Adrenal gland (tissue), 12 donors: ENCODE data around the gene MARK2. TPM values are rescaled to one million over a fixed set of nuclear protein-coding genes. Genes with fewer than 3 reads are reported as not detected.

Source experiments
- DNase-seq, 7 donors: peaks; one replicate each; pipeline ENCODE4 v3.0.0-alpha.2; 2019 to 2020
- H3K27ac ChIP-seq, 5 donors: fragments of 200-600 bp; sonication (generic) in 4 of 5; 1 replicate in 3 of 5; 2 replicates in 2 of 5; pipeline versions ENCODE4 v1.5.1 to v1.8.0; 2016 to 2020; ENCODE audit warnings: mild to moderate bottlenecking in 1 of 5
- H3K27me3 ChIP-seq: fragments of 200-600 bp; 2 replicates; pipeline ENCODE4 v1.8.0; 2021
- H3K36me3 ChIP-seq, 2 donors: fragments of 200-600 bp; replicated peaks in 1 of 2; 1 replicate in 1 of 2; 2 replicates in 1 of 2; pipeline versions ENCODE4 v1.5.1 to v1.8.0; 2018 to 2022
- H3K4me1 ChIP-seq, 2 donors: fragments of 200-600 bp; replicated peaks in 1 of 2; 1 replicate in 1 of 2; 2 replicates in 1 of 2; pipeline versions ENCODE4 v1.5.1 to v1.8.0; 2018 to 2021
- H3K4me3 ChIP-seq, 4 donors: fragments of 200-600 bp; sonication (generic) in 3 of 4; one replicate each; pipeline ENCODE4 v1.5.1; 2016 to 2018
- H3K9me3 ChIP-seq, 3 donors: fragments of 200-600 bp; sonication (generic) in 1 of 3; replicated peaks in 1 of 3; 1 replicate in 2 of 3; 2 replicates in 1 of 3; pipeline versions ENCODE4 v1.5.1 to v1.8.0; 2016 to 2021
- CTCF ChIP-seq, 6 experiments: fragments of 450-650 bp in 4 of 6; fragments of 200-600 bp in 2 of 6; sonication (generic) in 1 of 6; IDR thresholded peaks; 1 replicate in 5 of 6; 2 replicates in 1 of 6; pipeline versions ENCODE4 v1.5.1 to v1.8.0; 2016 to 2021; ENCODE audit warnings: antibody characterized with exemption in 6 of 6, mild to moderate bottlenecking in 2 of 6, moderate library complexity in 1 of 6
- POLR2A ChIP-seq, 2 donors: fragments of 450-650 bp; IDR thresholded peaks; one replicate each; pipeline ENCODE4 v1.6.1; 2017; ENCODE audit warnings: antibody characterized with exemption in 2 of 2, mild to moderate bottlenecking in 2 of 2, moderate library complexity in 1 of 2
- WGBS, 4 donors: extraction: QIAGEN DNeasy Blood & Tissue Kit in 2 of 4; methylation state at CpG; one replicate each; pipeline versions ENCODE4 v1.1.5 to v1.1.7; 2013 to 2017; 5-methylcytosine and 5-hydroxymethylcytosine counted together
- intact Hi-C, 2 donors: fragments of 100-400 bp; cut with DNase I; formaldehyde crosslinking; loops; one replicate each; pipeline versions ENCODE4 v1.14.1 to v1.15.0; 2022 to 2023
- polyA plus RNA-seq, 3 donors: library from polyadenylated mRNA; stranded (reverse); fragments of 200-250 nt in 2 of 3; fragments of 350-450 nt in 1 of 3; fragmentation: Illumina TruSeq in 1 of 3; extraction: RNeasy Lipid Tissue Mini Kit (QIAGEN cat#74804) in 1 of 3; gene quantifications; one replicate each; pipeline ENCODE4 v1.2.3, GENCODE V29; 2013 to 2014
- total RNA-seq, 9 donors: library from RNA; depleted of rRNA in 4 of 9; stranded (reverse); fragments of >200 nt in 4 of 9; fragments of 120-200 nt in 1 of 9; fragmentation: NEBNext Ultra II Directional in 1 of 9; extraction: Animal tissue kit (Norgen Biotek cat#: 25700) in 1 of 9; gene quantifications; one replicate each; pipeline versions ENCODE4 v1.1.0 to v1.2.4, GENCODE V29; 2013 to 2023
- donor health status: healthy with polysubstance abuse.
- donor health status: Bipolar disorder and iron deficiency.
- donor health status: DM: yes; HTN: yes; CAD: no.
- donor health status: DM: no; HTN: no; CAD: no.
- donor health status: DM: no; HTN: no; CAD: no.
- donor health status: DM: yes; HTN: yes; CAD: no.

Gene MARK2
- total and polyA plus RNA-seq, 12 donors, result 7.3 to 39.7 (median 31.6) TPM

DNA sequence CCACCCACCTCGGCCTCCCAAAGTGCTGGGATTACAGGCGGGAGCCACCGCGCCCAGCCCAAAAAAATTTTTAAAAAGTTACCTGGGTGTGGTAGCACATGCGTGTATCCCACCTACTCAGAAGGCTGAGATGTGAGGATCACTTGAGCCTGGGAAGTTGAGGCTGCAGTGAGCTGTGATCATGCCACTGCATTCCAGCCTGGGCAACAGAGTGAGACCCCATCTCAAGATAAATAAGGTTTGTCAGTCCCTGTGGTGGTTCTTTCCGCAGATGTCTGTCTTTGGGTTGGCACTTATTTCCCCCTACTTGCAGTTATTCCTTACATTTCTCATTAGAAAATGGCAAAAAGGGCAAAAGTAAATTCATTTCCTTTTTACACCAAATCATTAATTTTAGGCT lies 8.0 kb downstream of the MARK2 start:
- WGBS, 4 donors, result 92 to 100% (median 97%) methylated on average over 2 to 6 of the region's 6 CpGs
- peak in 1 of 7 donors; percentile 4 for DNase-seq
- Histone ChIP-seq H3K9me3 (no peaks in the 10 kb centered on the region), H3K36me3 (no peaks in the 10 kb centered on the region), H3K4me1 (peaks cover 45 to 77% of the 10 kb centered on the region in 2 donors), H3K27ac (peak overlapping the region in 3 of 5 donors; percentile 39 to 64 (median 60)), H3K27me3 (no peaks in the 10 kb centered on the region), H3K4me3 (no peak overlapping the region)
- intact Hi-C loops, result no loop called here
- no peak for TF ChIP-seq POLR2A (IDR thresholded peaks at IDR 0.05)
- no peak for TF ChIP-seq CTCF (IDR thresholded peaks at IDR 0.05)

DNA sequence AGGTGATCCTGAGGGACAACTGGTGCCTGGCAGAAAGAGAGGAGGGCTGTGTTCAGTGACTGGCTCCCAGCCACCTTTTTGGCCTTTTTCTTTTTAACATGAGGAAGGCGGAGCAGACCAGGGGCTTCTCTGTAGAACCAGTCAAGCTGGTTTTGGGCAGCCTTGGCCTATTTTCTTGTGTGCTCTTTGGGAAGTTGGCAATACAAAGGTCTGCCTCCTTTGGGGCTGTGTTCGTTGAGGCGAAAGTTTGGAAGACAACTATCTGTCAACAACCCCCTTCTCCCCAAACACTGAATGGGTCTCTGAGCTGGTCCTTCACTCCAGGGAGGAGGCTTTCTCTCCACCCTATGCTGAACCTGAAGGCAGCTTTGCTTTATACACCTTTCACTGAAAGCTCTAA lies 8.5 kb downstream of the MARK2 start:
- peak overlapping the region; percentile 1 to 64 (median 39) for H3K27ac ChIP-seq
- no peak overlapping the region for H3K4me3 ChIP-seq
- 40 to 49% (median 45%) methylated on average over 3 of the region's 3 CpGs for WGBS, 4 donors
- H3K36me3 ChIP-seq, result no peaks in the 10 kb centered on the region
- peak in 3 of 7 donors; percentile 31 to 38 (median 33) for DNase-seq
- intact Hi-C loops, result no loop called here
- H3K27me3 ChIP-seq, result no peaks in the 10 kb centered on the region
- no peak for TF ChIP-seq CTCF (IDR thresholded peaks at IDR 0.05)
- no peak for TF ChIP-seq POLR2A (IDR thresholded peaks at IDR 0.05)
- H3K4me1 ChIP-seq, result peaks cover 42 to 75% of the 10 kb centered on the region in 2 donors
- no peaks in the 10 kb centered on the region for H3K9me3 ChIP-seq

DNA sequence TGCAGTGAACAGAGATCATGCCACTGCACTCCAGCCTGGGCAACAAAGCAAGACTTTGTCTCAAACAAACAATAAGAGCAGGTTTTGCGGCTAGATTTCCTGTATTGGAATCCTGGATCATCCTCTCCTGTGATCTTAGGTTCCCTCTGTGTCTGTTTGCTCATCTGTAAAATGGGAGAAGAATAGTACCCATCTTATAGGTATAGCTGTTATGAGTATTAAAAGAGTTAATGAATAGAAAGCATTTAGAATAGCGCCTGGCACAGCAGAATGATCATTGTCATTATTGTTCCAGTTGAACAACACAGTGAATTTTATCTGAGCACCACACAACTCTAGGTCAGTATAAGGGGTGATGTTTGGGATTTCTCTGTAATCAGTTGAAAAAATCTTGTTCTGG lies 10.8 kb downstream of the MARK2 start:
- WGBS, 4 donors, result 89 to 94% (median 91%) methylated on average over 2 of the region's 2 CpGs
- intact Hi-C loops, result no loop called here
- Histone ChIP-seq H3K27me3 (no peaks in the 10 kb centered on the region), H3K4me1 (peaks cover 32 to 64% of the 10 kb centered on the region in 2 donors), H3K4me3 (no peak overlapping the region), H3K27ac (no peak overlapping the region), H3K9me3 (no peaks in the 10 kb centered on the region), H3K36me3 (no peaks in the 10 kb centered on the region)
- TF ChIP-seq CTCF (IDR thresholded peaks at IDR 0.05) (no peak), POLR2A (IDR thresholded peaks at IDR 0.05) (no peak)
- DNase-seq, result no peak

GRCh38 chr11:63850920-63851319 lies 12.0 kb downstream of the MARK2 start:
- Histone ChIP-seq H3K4me3 (no peak overlapping the region), H3K27ac (peak overlapping the region in 1 of 5 donors; percentile 53), H3K36me3 (no peaks in the 10 kb centered on the region), H3K27me3 (no peaks in the 10 kb centered on the region), H3K9me3 (no peaks in the 10 kb centered on the region), H3K4me1 (peaks cover 24 to 64% of the 10 kb centered on the region in 2 donors)
- intact Hi-C loops, result no loop called here
- DNase-seq, result no peak
- WGBS, 4 donors, result 69 to 76% (median 73%) methylated on average over 5 of the region's 5 CpGs
- TF ChIP-seq CTCF (IDR thresholded peaks at IDR 0.05) (no peak), POLR2A (IDR thresholded peaks at IDR 0.05) (no peak)
